ENCODE results near the gene ACACA. TPM values are rescaled to one million over a fixed set of nuclear protein-coding genes. Genes with fewer than 3 reads are reported as not detected.

ACACA gene
- total RNA-seq, 8 experiments from 2014 or later = 38.5 to 94.5 (median 47.3) TPM

DNA sequence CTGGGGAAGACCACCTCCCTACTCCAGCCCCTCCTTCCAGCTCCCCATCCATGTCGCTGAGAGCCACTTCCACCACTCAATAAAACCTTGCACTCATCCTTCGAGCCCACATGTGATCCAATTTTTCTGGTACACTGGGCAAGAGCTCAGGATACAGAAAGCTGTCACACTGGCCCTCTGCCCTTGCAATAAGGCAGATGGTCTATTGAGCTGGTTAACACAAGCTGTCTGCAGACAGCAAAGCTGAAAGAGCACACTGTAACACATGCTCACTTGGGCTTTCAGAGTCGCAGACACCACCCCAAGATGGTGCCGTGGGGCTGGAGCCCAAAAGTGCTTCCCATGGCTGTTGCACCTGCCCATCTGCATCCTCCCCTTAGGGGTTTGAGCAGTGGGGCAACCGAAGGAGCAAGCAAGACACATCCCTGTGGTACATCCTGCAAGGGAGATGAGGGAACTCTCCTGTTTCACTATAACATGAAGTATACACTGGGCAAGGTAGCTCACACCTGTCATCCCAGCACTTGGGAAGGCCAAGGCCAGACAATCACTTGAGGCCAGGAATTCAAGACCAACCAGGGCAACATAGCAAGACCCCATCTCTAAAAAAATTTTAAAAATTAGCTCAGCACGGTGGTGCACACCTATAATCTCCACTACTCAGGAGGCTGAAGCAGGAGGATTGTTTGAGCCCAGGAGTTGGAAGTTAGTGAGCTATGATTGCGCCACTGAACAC, 83.6 kb downstream of the ACACA start:
- in situ Hi-C loops (cut with MboI; ENCODE audit: low pct_unique_long_range_greater_than_20kb in 2 of 9, low sequenced_read_pairs in 9 of 9, unreplicated experiment in 9 of 9) = no loop called here
- peak in 2 of 8 experiments; percentile 7 to 32 for ATAC-seq (replicated peaks in 6 of 8)
- Histone ChIP-seq H3K27ac (no peak overlapping the region), H3K4me3 (no peak overlapping the region), H3K4me1 (replicated peaks in 1 of 2) (no peaks in the 10 kb centered on the region)
- WGBS, 10 experiments = 82 to 100% (median 89%) methylated on average over 1 to 4 of the region's 7 CpGs; no CpG with 5 or more reads in 1 of the 10 experiments

DNA sequence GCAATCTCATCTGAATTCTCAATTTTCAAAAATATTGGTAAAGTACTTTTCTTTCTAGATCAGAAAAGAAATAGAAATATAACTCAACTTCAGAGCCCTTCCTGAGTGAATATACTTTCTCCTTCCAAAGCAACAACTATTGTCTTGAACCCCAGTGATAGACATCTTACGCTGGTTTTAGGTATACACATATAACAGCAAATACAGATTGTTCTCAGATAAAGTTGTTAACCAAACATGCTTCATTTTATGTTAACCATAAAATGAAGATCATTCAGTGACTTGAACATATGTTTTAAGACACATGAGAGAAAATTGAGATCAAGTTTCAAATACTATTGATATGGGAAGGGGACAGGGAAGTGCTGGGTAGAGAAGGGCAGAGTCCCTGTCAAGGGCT, 84.5 kb downstream of the ACACA start:
- 86 to 100% (median 100%) methylated on average over 1 of the region's 1 CpG; no CpG with 5 or more reads in 2 of the 10 experiments for WGBS, 10 experiments
- H3K4me3 ChIP-seq = no peak overlapping the region
- H3K27ac ChIP-seq = no peak overlapping the region
- no peak for ATAC-seq (replicated peaks in 6 of 8)
- in situ Hi-C loops (cut with MboI; ENCODE audit: low pct_unique_long_range_greater_than_20kb in 2 of 9, low sequenced_read_pairs in 9 of 9, unreplicated experiment in 9 of 9) = no loop called here
- no peaks in the 10 kb centered on the region for H3K4me1 ChIP-seq (replicated peaks in 1 of 2)

DNA sequence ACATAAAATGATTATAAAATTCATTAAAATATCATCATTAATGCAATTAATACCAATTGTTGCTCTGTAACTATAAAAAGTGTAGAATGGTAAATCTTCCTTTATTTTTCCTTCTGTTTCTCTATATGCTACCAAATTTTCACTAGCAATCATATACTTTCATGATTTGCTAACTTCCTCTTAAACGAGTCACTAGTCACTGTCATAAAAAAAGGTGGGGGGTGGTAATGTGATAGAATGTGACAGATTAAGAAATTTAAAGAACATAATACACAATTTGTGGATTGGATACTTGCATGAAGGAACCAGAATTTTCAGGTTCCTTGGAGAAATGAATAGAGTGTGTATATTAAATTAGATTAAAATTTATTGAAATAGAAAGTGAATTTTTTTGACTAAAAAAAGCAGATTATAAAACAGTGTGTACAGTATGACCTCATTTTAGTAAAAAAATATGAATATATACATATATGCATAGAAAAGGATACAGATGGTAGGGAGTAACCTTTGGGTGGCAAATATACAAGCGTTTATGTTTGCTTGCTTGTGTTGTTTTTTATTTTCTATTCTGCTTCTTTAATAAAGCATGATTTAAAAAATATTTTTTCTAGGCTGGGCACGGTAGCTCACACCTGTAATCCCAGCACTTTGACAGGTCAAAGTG, 87.6 kb downstream of the ACACA start:
- 16 to 100% (median 88%) methylated on average over 1 to 3 of the region's 3 CpGs; no CpG with 5 or more reads in 1 of the 10 experiments for WGBS, 10 experiments
- H3K4me1 ChIP-seq (replicated peaks in 1 of 2) = peaks cover 0 to 4% of the 10 kb centered on the region in 2 donors
- peak in 3 of 8 experiments; percentile 49 to 90 (median 59) for ATAC-seq (replicated peaks in 6 of 8)
- no peak overlapping the region for H3K4me3 ChIP-seq
- in situ Hi-C loops (cut with MboI; ENCODE audit: low pct_unique_long_range_greater_than_20kb in 2 of 9, low sequenced_read_pairs in 9 of 9, unreplicated experiment in 9 of 9) = no loop called here
- no peak overlapping the region for H3K27ac ChIP-seq

DNA sequence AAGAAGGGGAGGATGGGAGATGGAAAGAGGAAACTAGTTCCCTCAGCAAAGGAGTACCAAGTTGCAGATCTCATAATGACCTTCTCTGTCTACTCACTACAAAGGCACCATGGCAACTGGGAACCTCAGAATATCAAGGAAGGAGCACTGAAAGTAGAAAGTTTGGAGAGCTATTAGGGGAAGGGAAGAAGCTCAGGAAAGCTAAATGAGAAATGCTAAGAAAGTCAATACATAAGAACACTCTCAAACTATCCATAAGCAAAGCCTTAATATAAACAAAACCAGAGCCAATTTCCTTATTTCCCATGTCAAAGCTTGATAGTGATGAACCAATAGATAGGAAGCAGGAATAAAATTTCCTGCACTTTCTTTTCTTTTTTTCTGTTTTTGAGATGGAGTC, 88.8 kb downstream of the ACACA start:
- in situ Hi-C loops (cut with MboI; ENCODE audit: low pct_unique_long_range_greater_than_20kb in 2 of 9, low sequenced_read_pairs in 9 of 9, unreplicated experiment in 9 of 9) = no loop called here
- H3K27ac ChIP-seq = no peak overlapping the region

DNA sequence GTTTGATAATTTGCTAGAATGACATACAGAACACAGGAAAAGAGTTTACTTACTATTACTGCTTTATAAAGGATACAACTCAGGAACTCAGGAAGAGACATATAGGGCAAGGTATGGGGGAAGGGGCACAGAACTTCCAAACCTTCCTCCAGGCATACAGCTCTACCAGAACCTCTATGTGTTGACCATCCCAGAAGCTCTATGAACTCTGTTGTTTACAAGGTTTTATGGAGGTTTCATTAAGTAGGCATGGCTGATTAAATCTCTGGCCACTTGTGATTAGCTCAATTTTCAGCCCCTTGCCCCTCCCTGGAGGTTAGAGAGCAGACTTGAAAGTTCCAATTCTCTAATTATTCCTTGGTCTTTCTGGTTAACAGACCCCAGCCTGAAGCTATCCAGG, 91.0 kb downstream of the ACACA start:
- in situ Hi-C loops (cut with MboI; ENCODE audit: low pct_unique_long_range_greater_than_20kb in 2 of 9, low sequenced_read_pairs in 9 of 9, unreplicated experiment in 9 of 9) = no loop called here
- H3K4me1 ChIP-seq (replicated peaks in 1 of 2) = peaks cover 0 to 4% of the 10 kb centered on the region in 2 donors
- no peak overlapping the region for H3K27ac ChIP-seq
- H3K4me3 ChIP-seq = no peak overlapping the region
- no peak for ATAC-seq (replicated peaks in 6 of 8)

More for the DNA sequence above, 88.8 kb downstream of the ACACA start:
- Histone ChIP-seq H3K4me1 (replicated peaks in 1 of 2) (peaks cover 0 to 4% of the 10 kb centered on the region in 2 donors), H3K4me3 (no peak overlapping the region)
- ATAC-seq (replicated peaks in 6 of 8) = peak in 1 of 8 experiments; percentile 49

DNA sequence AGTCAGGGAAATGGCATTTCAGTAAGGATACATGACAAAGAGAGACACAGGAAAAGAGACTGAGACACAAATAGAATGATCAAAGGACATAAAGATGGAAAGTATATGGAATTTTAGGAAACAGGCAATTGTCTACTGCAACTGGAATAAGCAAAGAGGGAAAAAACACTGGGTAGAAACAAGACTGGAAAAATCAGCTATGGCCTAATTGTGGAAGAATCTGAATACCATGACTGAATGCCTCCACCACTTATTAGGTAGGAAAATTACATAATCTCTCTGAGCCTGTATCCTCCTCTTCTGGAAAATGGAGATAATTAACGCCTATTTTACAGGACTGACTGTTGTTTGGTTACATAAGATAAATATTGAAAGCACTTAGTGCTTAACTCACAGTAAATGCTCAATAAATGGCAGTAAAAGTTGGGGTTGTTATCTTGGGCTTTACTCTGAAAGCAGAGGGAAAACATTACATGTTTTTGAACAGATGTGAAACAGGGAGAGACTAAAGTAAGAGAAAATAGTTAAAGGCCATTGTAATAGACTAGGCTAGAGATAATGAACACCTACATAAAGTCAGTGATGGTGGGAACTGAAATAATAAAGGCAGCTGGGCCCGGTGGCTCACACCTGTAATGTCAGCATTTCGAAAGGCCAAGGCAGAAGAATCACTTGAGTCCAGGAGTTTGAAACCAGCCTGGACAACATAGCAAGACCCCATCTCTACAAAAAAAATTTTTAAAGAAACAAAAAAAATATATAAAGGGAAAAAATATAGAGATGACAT, 94.3 kb downstream of the ACACA start:
- no peak for ATAC-seq (replicated peaks in 6 of 8)
- in situ Hi-C loops (cut with MboI; ENCODE audit: low pct_unique_long_range_greater_than_20kb in 2 of 9, low sequenced_read_pairs in 9 of 9, unreplicated experiment in 9 of 9) = no loop called here
- Histone ChIP-seq H3K4me1 (replicated peaks in 1 of 2) (peaks cover 0 to 4% of the 10 kb centered on the region in 2 donors), H3K4me3 (no peak overlapping the region), H3K27ac (no peak overlapping the region)
- WGBS, 10 experiments = 17 to 100% (median 98%) methylated on average over 1 to 3 of the region's 3 CpGs

DNA sequence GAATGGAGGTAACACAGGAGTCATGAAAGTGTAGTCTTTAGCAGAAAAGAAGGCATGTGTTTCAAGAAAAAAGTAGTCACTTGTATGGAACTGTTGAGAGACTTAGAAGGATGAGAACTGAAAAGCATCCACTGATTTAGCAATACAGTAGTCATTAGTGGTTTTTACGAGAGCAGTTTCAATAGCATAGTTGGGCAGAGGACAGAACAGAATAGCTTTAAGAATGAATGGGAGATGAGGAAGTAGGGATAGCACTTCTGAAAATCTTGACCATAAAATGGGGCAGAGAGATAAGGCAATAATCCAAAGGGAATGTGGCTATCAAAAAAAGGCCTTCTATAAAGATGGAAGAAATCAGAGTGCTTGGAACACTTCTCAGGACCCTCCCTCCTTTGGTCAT, 95.7 kb downstream of the ACACA start:
- Histone ChIP-seq H3K27ac (no peak overlapping the region), H3K4me3 (no peak overlapping the region), H3K4me1 (replicated peaks in 1 of 2) (peaks cover 0 to 3% of the 10 kb centered on the region in 2 donors)
- WGBS, 10 experiments = 11 to 100% (median 100%) methylated on average over 1 of the region's 1 CpG; no CpG with 5 or more reads in 1 of the 10 experiments
- ATAC-seq (replicated peaks in 6 of 8) = no peak
- in situ Hi-C loops (cut with MboI; ENCODE audit: low pct_unique_long_range_greater_than_20kb in 2 of 9, low sequenced_read_pairs in 9 of 9, unreplicated experiment in 9 of 9) = no loop called here

DNA sequence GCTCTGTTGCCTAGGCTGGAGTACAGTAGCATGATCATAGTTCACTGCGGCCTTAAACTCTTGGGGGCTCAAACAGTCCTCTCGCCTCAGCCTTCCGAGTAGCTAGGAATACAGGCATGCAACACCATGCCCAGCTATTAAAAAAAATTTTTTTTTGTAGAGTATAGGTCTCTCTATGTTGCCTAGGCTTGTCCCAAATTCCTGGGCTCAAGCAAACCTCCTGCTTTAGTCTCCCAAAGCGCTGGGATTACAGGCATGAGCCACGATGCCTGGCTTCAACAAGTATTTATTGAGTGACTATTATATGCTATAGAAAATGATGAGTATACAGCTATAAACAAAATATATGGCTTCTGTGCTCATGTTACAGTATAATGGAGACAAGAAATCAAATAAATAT, 97.6 kb downstream of the ACACA start:
- Histone ChIP-seq H3K27ac (no peak overlapping the region), H3K4me3 (no peak overlapping the region), H3K4me1 (replicated peaks in 1 of 2) (no peaks in the 10 kb centered on the region)
- ATAC-seq (replicated peaks in 6 of 8) = no peak
- in situ Hi-C loops (cut with MboI; ENCODE audit: low pct_unique_long_range_greater_than_20kb in 2 of 9, low sequenced_read_pairs in 9 of 9, unreplicated experiment in 9 of 9) = no loop called here
- WGBS, 10 experiments = 40 to 100% (median 98%) methylated on average over 1 to 5 of the region's 5 CpGs; no CpG with 5 or more reads in 1 of the 10 experiments

DNA sequence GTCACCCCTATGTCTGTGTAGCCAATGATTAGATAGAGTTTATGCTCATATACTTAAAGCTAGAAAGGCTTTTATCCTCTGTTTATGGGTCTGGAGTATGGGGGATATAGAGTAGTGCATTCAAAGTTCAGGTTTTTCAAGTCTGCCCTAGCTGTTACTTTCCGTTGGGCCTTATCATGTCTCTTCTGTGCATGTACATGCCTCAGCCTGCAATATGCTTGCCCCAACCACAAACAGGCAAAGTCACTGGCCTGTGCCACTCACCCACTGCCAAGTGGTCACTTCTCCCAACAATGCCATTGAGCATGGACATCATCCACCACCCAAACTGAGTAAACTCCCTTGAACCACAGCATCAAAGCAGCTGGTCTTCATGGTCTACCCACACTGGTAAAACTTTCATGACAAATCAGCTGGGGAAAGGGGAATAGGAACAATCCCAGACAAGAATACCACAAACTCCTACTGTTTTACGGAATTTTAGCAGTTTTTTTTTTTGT, 101.2 kb downstream of the ACACA start:
- Histone ChIP-seq H3K4me3 (no peak overlapping the region), H3K27ac (no peak overlapping the region), H3K4me1 (replicated peaks in 1 of 2) (peaks cover 4% of the 10 kb centered on the region in 2 donors)
- in situ Hi-C loops (cut with MboI; ENCODE audit: low pct_unique_long_range_greater_than_20kb in 2 of 9, low sequenced_read_pairs in 9 of 9, unreplicated experiment in 9 of 9) = no loop called here
- 67 to 100% (median 100%) methylated on average over 1 to 2 of the region's 2 CpGs; no CpG with 5 or more reads in 4 of the 10 experiments for WGBS, 10 experiments
- ATAC-seq (replicated peaks in 6 of 8) = no peak

DNA sequence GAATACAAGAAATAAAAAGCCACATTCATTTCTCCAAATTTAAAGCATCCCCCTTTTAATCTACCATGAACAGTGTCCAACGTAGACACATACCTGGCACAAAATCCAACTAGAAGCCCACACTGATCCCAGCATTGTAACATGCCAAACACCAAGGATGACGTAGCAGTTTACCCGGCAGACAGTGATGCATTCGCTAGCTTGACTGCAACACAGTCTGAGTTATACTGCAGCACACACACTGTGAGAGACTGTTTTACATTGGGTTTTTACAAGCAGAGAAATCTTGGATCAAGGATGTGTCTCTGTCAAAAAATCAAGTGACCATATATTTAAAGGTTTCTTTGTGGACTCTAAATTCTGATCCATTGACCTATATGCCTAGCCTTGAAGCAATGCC, 105.3 kb downstream of the ACACA start:
- ATAC-seq (replicated peaks in 6 of 8) = peak in 7 of 8 experiments; percentile 20 to 94 (median 82)
- in situ Hi-C loops (cut with MboI; ENCODE audit: low pct_unique_long_range_greater_than_20kb in 2 of 9, low sequenced_read_pairs in 9 of 9, unreplicated experiment in 9 of 9) = no loop called here
- 33 to 100% (median 66%) methylated on average over 1 to 4 of the region's 4 CpGs; no CpG with 5 or more reads in 5 of the 10 experiments for WGBS, 10 experiments
- H3K27ac ChIP-seq = no peak overlapping the region
- H3K4me3 ChIP-seq = no peak overlapping the region
- H3K4me1 ChIP-seq (replicated peaks in 1 of 2) = peaks cover 17 to 19% of the 10 kb centered on the region in 2 donors

DNA sequence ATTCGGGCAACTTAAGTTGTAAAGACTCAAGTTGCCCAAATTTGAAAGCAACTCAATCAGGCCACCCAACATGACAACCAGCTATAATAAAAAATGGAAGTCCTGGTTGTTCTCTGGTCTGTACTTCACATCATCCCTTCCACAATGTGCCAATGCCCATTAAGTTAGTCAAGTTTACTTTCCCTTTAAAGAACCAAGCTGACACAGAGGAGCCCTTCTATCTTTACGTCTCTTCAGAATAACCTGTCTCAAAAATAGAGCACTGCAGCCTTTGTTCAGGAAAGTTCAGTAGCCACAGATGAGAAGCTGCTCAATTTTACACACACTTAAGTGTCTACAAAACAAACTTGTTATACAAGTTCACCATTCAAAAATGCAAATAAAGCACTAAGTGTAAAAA, 106.0 kb downstream of the ACACA start:
- H3K4me3 ChIP-seq = no peak overlapping the region
- H3K4me1 ChIP-seq (replicated peaks in 1 of 2) = peaks cover 17 to 19% of the 10 kb centered on the region in 2 donors
- no peak for ATAC-seq (replicated peaks in 6 of 8)
- in situ Hi-C loops (cut with MboI; ENCODE audit: low pct_unique_long_range_greater_than_20kb in 2 of 9, low sequenced_read_pairs in 9 of 9, unreplicated experiment in 9 of 9) = no loop called here
- WGBS, 10 experiments = 40 to 100% (median 79%) methylated on average over 1 to 2 of the region's 2 CpGs; no CpG with 5 or more reads in 2 of the 10 experiments
- no peak overlapping the region for H3K27ac ChIP-seq

DNA sequence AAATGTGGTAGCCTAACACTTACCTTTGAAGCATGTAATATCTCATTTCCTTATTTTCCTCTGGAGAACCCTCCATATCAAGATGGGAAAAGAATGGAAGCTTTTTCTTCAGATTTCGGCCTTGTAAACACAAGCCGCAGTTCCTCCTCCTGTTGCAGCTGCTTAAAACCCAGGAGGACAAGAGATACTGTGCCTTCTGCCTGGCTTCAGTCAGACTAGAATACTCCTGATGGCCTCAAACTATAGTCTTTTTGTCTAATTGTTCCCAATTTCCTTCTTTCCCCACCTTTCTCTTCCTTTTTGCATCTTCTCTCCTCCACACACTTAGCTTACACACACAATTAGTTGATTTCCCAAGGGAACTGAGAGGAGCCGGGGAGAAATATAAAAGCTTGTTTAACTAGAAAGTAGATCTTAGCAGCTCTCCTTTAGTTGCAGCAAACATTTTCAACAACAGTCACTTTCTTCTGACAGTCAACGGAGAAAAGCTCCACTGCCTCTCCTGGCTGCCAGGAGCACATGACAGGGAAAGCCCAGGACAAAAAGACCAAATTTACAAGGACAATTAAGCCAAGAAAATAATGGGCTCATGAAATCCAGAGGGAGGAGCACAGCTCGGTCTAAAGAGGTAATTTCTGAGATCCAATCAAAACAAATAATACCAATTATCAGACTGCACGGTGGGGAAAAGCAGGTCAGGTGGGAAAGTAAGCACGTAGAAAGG, 107.2 kb downstream of the ACACA start:
- 0 to 80% (median 49%) methylated on average over 1 to 7 of the region's 7 CpGs for WGBS, 10 experiments
- Histone ChIP-seq H3K27ac (peak overlapping the region in 1 of 2 donors; percentile 15), H3K4me3 (no peak overlapping the region), H3K4me1 (replicated peaks in 1 of 2) (peaks cover 17 to 19% of the 10 kb centered on the region in 2 donors)
- in situ Hi-C loops (cut with MboI; ENCODE audit: low pct_unique_long_range_greater_than_20kb in 2 of 9, low sequenced_read_pairs in 9 of 9, unreplicated experiment in 9 of 9) = no loop called here
- peak in 7 of 8 experiments; percentile 28 to 66 (median 50) for ATAC-seq (replicated peaks in 6 of 8)

Data from motor neuron (in vitro differentiated cells).